GM23338 (cell line): ENCODE measurements around the gene PSMB5. TPM values are rescaled to one million over a fixed set of nuclear protein-coding genes. Genes with fewer than 3 reads are reported as not detected.

Source experiments
- ATAC-seq: fragments of 200-7000 bp; cut with Tn5 transposase; 3 replicates; pipeline ENCODE4 v1.9.1; 2020
- DNase-seq: peaks from one replicate; pipeline ENCODE4 v3.0.0-alpha.2; 2015; ENCODE audit warnings: low spot score
- H2AFZ ChIP-seq: fragments of 200-600 bp; sonication (generic); 2 replicates; pipeline ENCODE4 v1.8.0; 2016; ENCODE audit warnings: antibody characterized with exemption, mild to moderate bottlenecking, moderate library complexity
- H3F3A ChIP-seq: fragments of 200-600 bp; sonication (generic); replicated peaks from 2 replicates; pipeline ENCODE4 v1.8.0; 2017; ENCODE audit warnings: antibody characterized with exemption, mixed run types, low read depth
- H3K27ac ChIP-seq: fragments of 200-600 bp; sonication (generic); 2 replicates; pipeline ENCODE4 v1.6.1; 2016; ENCODE audit warnings: low read depth
- H3K27me3 ChIP-seq: fragments of 200-600 bp; sonication (generic); 2 replicates; pipeline ENCODE4 v1.8.0; 2016; ENCODE audit warnings: mild to moderate bottlenecking, mixed run types, moderate library complexity; ENCODE audit not compliant: insufficient read depth
- H3K36me3 ChIP-seq: fragments of 200-600 bp; sonication (generic); 2 replicates; pipeline ENCODE4 v1.8.0; 2016; ENCODE audit warnings: mild to moderate bottlenecking; ENCODE audit not compliant: insufficient read depth
- H3K4me1 ChIP-seq: fragments of 200-600 bp; sonication (generic); 2 replicates; pipeline ENCODE4 v1.8.0; 2016; ENCODE audit warnings: mild to moderate bottlenecking, moderate library complexity; ENCODE audit not compliant: insufficient read depth
- H3K4me2 ChIP-seq: fragments of 200-600 bp; sonication (generic); 2 replicates; pipeline ENCODE4 v1.7.1; 2017; ENCODE audit warnings: mixed run types
- H3K4me3 ChIP-seq: fragments of 200-600 bp; sonication (generic); 2 replicates; pipeline ENCODE4 v1.6.1; 2016; ENCODE audit warnings: mixed run types
- H3K79me2 ChIP-seq: fragments of 200-600 bp; sonication (generic); replicated peaks from 2 replicates; pipeline ENCODE4 v1.8.0; 2017; ENCODE audit warnings: mild to moderate bottlenecking; ENCODE audit not compliant: insufficient read depth
- H3K9me2 ChIP-seq: fragments of 200-600 bp; sonication (generic); 2 replicates; pipeline ENCODE4 v1.8.0; 2017; ENCODE audit not compliant: insufficient read depth
- H4K20me1 ChIP-seq: fragments of 200-600 bp; sonication (generic); replicated peaks from 2 replicates; pipeline ENCODE4 v1.8.0; 2017; ENCODE audit warnings: mild to moderate bottlenecking; ENCODE audit not compliant: insufficient read depth
- H3K27ac Mint-ChIP-seq: 2 replicates; pipeline ENCODE4 v1.8.0; 2020; ENCODE audit warnings: inconsistent platforms, mild to moderate bottlenecking, moderate library complexity, mixed read lengths
- H3K27me3 Mint-ChIP-seq: 3 replicates; pipeline ENCODE4 v1.8.0; 2022; ENCODE audit warnings: low read depth, mild to moderate bottlenecking, moderate library complexity, mixed read lengths, inconsistent platforms; ENCODE audit not compliant: insufficient read depth, poor library complexity
- H3K36me3 Mint-ChIP-seq: 3 replicates; pipeline ENCODE4 v1.8.0; 2021; ENCODE audit warnings: low read depth, mild to moderate bottlenecking, inconsistent platforms, moderate library complexity, mixed read lengths
- H3K4me1 Mint-ChIP-seq: 3 replicates; pipeline ENCODE4 v1.8.0; 2020; ENCODE audit warnings: mild to moderate bottlenecking, inconsistent platforms, mixed read lengths
- H3K4me3 Mint-ChIP-seq: 3 replicates; pipeline ENCODE4 v1.8.0; 2021; ENCODE audit warnings: moderate library complexity, mild to moderate bottlenecking, inconsistent platforms, mixed read lengths
- H3K9me3 Mint-ChIP-seq: 3 replicates; pipeline ENCODE4 v1.8.0; 2020; ENCODE audit warnings: moderate library complexity, mild to moderate bottlenecking, inconsistent platforms, mixed read lengths
- ETS1 ChIP-seq: IDR thresholded peaks from 2 replicates; pipeline ENCODE4 v1.6.1; 2016; ENCODE audit warnings: antibody characterized with exemption
- EZH2 ChIP-seq: fragments of 200-600 bp; sonication (generic); IDR thresholded peaks from one replicate; pipeline ENCODE4 v1.8.0; 2017; ENCODE audit warnings: antibody characterized with exemption, mild to moderate bottlenecking, low read depth; ENCODE audit not compliant: unreplicated experiment
- EZH2phosphoT487 ChIP-seq: fragments of 200-600 bp; sonication (generic); IDR thresholded peaks from one replicate; pipeline ENCODE4 v1.8.1; 2018; ENCODE audit warnings: antibody characterized with exemption; ENCODE audit not compliant: unreplicated experiment
- JUNB ChIP-seq: IDR thresholded peaks from one replicate; pipeline ENCODE4 v1.6.1; 2016; ENCODE audit warnings: antibody characterized with exemption; ENCODE audit not compliant: unreplicated experiment
- NANOG ChIP-seq: IDR thresholded peaks from 2 replicates; pipeline ENCODE4 v1.6.1; 2016; ENCODE audit warnings: antibody characterized with exemption, borderline replicate concordance
- REST ChIP-seq: IDR thresholded peaks from one replicate; pipeline ENCODE4 v1.6.1; 2018; ENCODE audit warnings: antibody characterized with exemption; ENCODE audit not compliant: unreplicated experiment
- ZNF331 ChIP-seq: fragments of 250-450 bp; sonication (Bioruptor Pico); IDR thresholded peaks from 2 replicates; pipeline ENCODE4 v1.5.0; 2020; ENCODE audit warnings: low read depth, mild to moderate bottlenecking, moderate library complexity
- polyA plus RNA-seq: library from polyadenylated mRNA; unstranded; fragments of >200 nt; fragmentation: Nextera tagmentation; extraction: Ambion mirVana; gene quantifications from 2 replicates; pipeline ENCODE4 v1.2.1, GENCODE V29; 2016
- total RNA-seq: library from RNA; depleted of rRNA; stranded (reverse); fragments of >200 nt; shearing (Covaris generic); gene quantifications from 2 replicates; pipeline ENCODE4 v1.2.3, GENCODE V29; 2014
- TF ChIP-seq, protein P1 (sequence below), 2 experiments: fragments of 200-600 bp in 1 of 2; sonication (generic) in 1 of 2; conservative IDR thresholded peaks; 2 replicates each; pipeline versions ENCODE4 v1.5.1 to v1.6.1; 2016 to 2017; ENCODE audit warnings: antibody characterized with exemption in 2 of 2, low read depth in 2 of 2, mild to moderate bottlenecking in 2 of 2, moderate library complexity in 1 of 2

Gene PSMB5
- total and polyA plus RNA-seq, 2 experiments from 2014 or later, result 265 to 341 TPM

DNA sequence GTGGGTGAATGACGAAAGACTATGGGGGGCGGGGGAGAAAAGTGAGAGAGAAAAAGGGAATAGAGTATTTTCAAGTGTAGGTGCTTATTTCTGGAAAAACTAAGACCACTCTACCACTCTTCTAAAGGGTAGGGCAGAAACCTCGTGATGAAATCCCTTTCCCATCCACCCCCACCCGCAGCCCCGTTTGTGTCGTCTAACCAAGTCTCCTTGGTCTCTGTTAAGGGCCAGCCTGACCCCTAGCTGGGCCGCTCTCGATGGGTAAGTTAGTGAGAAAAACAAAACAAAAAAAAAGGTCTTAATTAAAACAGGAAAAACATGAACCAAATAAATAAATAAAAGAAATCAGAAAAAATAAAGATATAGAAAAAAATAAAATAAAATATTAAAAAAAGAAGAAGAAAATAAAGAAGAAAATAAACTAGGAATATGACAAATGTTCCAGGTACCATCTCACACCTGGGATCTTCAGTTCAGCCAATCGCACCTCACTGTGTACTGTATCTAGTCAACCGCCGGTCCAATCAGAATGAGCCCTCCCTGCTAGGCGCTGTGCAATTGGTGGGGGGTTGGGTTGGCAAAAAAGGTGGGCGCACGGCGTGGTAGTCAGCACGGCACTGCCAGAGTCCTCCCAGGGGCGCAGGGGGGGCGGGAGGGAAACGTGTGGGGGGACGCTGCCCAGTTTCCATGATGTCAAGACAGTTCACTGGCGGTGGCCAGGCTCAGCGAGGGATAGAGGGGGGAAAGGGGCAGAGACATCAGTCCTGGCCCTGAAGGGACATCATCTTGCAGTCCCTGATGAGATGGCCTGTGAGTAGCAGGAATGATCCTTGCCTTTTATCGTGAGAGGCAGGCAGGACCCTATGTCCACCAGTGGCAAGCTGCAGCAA is 32.4 kb upstream of the PSMB5 start:
- no peak overlapping the region for H3K27ac Mint-ChIP-seq
- no peak overlapping the region; the same call in 1 of the 2 replicates for H3K27ac ChIP-seq
- H3K4me3 Mint-ChIP-seq, result no peak overlapping the region
- ATAC-seq, result no peak
- no peaks in the 10 kb centered on the region for H3K27me3 ChIP-seq
- DNase-seq, result no peak
- H3K9me3 Mint-ChIP-seq, result no peaks in the 10 kb centered on the region
- H3K36me3 Mint-ChIP-seq, result peaks cover 84% of the 10 kb centered on the region
- H4K20me1 ChIP-seq, result peaks cover 57% of the 10 kb centered on the region
- peaks cover 67% of the 10 kb centered on the region for H3K79me2 ChIP-seq
- peaks cover 59% of the 10 kb centered on the region for H3K36me3 ChIP-seq
- TF ChIP-seq EZH2phosphoT487, result no peak
- TF ChIP-seq ZNF331 (CRISPR knock-in tag), result no peak
- H3K9me2 ChIP-seq, result no peaks in the 10 kb centered on the region
- H3K4me2 ChIP-seq, result no peak overlapping the region
- peaks cover 24% of the 10 kb centered on the region for H3K4me1 ChIP-seq
- peaks cover 16% of the 10 kb centered on the region for H3K27me3 Mint-ChIP-seq
- H3F3A ChIP-seq, result peaks cover 70% of the 10 kb centered on the region
- H3K4me1 Mint-ChIP-seq, result peaks cover 38% of the 10 kb centered on the region
- no peak overlapping the region for H3K4me3 ChIP-seq
- H2AFZ ChIP-seq, result no peak overlapping the region

GRCh38 chr14:23066368-23066767 is 31.7 kb upstream of the PSMB5 start:
- no peak for TF ChIP-seq JUNB
- peaks cover 18% of the 10 kb centered on the region for H3K4me1 ChIP-seq
- Mint-ChIP-seq H3K4me1 (peaks cover 33% of the 10 kb centered on the region), H3K27me3 (peaks cover 14% of the 10 kb centered on the region), H3K4me3 (no peak overlapping the region), H3K9me3 (no peaks in the 10 kb centered on the region), H3K36me3 (peaks cover 89% of the 10 kb centered on the region), H3K27ac (no peak overlapping the region)
- peaks cover 60% of the 10 kb centered on the region for H4K20me1 ChIP-seq
- H3K27ac ChIP-seq, result no peak overlapping the region
- H3K79me2 ChIP-seq, result peaks cover 63% of the 10 kb centered on the region
- no peak for DNase-seq
- peaks cover 72% of the 10 kb centered on the region for H3F3A ChIP-seq
- no peaks in the 10 kb centered on the region for H3K27me3 ChIP-seq
- no peak for ATAC-seq
- H3K4me3 ChIP-seq, result no peak overlapping the region
- no peak overlapping the region for H3K4me2 ChIP-seq
- no peaks in the 10 kb centered on the region for H3K9me2 ChIP-seq
- peaks cover 62% of the 10 kb centered on the region for H3K36me3 ChIP-seq
- no peak overlapping the region for H2AFZ ChIP-seq

DNA sequence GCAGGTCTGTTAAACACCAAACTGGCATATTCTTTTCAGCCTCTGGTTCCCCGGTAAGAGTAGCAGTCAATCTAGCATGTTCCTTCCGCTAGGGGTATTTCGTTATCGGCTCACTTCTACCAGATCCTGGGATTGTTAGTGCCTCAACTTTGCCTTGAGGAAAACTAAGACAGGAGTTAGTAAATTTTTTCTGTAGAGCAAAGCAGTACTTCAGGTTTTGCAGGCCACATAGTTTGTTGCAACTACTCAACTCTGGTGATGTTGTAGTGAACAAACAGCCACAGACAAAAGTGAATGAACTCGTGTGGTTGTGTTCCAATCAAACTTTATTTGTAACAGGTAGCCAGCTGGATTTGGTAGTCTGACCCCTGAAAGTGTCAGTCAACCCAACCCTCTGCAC is 28.9 kb upstream of the PSMB5 start:
- Mint-ChIP-seq H3K27ac (no peak overlapping the region), H3K36me3 (peaks cover 98% of the 10 kb centered on the region), H3K4me3 (no peak overlapping the region; the same call in 2 of the 3 replicates), H3K9me3 (no peaks in the 10 kb centered on the region), H3K27me3 (peaks cover 16% of the 10 kb centered on the region), H3K4me1 (peaks cover 18% of the 10 kb centered on the region)
- H4K20me1 ChIP-seq, result peaks cover 60% of the 10 kb centered on the region
- peaks cover 4% of the 10 kb centered on the region; the same call in 1 of the 2 replicates for H3K4me1 ChIP-seq
- H2AFZ ChIP-seq, result no peak overlapping the region
- no peaks in the 10 kb centered on the region for H3K27me3 ChIP-seq
- no peak overlapping the region for H3K27ac ChIP-seq
- ATAC-seq (no peak), DNase-seq (no peak)
- H3K36me3 ChIP-seq, result peaks cover 71% of the 10 kb centered on the region
- H3K9me2 ChIP-seq, result no peaks in the 10 kb centered on the region
- H3K79me2 ChIP-seq, result peaks cover 50% of the 10 kb centered on the region
- H3K4me3 ChIP-seq, result no peak overlapping the region
- H3K4me2 ChIP-seq, result no peak overlapping the region
- peaks cover 75% of the 10 kb centered on the region for H3F3A ChIP-seq
- no peak for TF ChIP-seq ETS1
- TF ChIP-seq JUNB, result no peak
- TF ChIP-seq, protein P1, sequence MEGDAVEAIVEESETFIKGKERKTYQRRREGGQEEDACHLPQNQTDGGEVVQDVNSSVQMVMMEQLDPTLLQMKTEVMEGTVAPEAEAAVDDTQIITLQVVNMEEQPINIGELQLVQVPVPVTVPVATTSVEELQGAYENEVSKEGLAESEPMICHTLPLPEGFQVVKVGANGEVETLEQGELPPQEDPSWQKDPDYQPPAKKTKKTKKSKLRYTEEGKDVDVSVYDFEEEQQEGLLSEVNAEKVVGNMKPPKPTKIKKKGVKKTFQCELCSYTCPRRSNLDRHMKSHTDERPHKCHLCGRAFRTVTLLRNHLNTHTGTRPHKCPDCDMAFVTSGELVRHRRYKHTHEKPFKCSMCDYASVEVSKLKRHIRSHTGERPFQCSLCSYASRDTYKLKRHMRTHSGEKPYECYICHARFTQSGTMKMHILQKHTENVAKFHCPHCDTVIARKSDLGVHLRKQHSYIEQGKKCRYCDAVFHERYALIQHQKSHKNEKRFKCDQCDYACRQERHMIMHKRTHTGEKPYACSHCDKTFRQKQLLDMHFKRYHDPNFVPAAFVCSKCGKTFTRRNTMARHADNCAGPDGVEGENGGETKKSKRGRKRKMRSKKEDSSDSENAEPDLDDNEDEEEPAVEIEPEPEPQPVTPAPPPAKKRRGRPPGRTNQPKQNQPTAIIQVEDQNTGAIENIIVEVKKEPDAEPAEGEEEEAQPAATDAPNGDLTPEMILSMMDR (conservative IDR thresholded peaks at IDR 0.05; ENCODE audit: low read depth in 2 of 2), result no peak
- no peak for TF ChIP-seq EZH2
- no peak for TF ChIP-seq REST
- TF ChIP-seq NANOG, result no peak
- no peak for TF ChIP-seq EZH2phosphoT487
